GM12873 (cell line): ENCODE measurements around the gene ATP10A.

Experiments used
- TF ChIP-seq, protein P1 (sequence below): IDR thresholded peaks from 2 replicates; pipeline ENCODE4 v1.5.1; 2012; ENCODE audit warnings: low read depth, mild to moderate bottlenecking, moderate library complexity, low read length, control low read depth; ENCODE audit not compliant: insufficient read depth; ENCODE audit errors: missing control alignments

Gene ATP10A

DNA sequence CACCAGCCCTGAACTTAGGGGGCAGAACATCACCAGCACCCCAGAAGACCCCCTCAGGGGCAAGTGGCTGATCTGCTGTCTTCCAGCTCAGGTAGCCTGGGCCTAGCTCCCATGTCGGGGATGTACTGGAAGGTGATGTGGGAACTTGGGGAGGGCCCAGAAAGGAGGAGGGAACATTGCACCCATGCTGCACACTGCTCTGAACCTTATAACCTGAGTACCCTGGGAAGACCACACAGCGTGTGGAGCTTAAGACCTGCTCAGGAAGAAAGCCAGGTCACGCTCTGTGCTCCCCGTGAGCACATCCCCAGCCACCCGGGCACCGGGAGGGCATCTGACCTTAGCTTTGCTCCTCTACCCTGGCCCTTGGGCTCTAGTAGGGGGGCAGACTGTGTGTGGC lies 159.4 kb downstream of the ATP10A start:
- TF ChIP-seq, protein P1, sequence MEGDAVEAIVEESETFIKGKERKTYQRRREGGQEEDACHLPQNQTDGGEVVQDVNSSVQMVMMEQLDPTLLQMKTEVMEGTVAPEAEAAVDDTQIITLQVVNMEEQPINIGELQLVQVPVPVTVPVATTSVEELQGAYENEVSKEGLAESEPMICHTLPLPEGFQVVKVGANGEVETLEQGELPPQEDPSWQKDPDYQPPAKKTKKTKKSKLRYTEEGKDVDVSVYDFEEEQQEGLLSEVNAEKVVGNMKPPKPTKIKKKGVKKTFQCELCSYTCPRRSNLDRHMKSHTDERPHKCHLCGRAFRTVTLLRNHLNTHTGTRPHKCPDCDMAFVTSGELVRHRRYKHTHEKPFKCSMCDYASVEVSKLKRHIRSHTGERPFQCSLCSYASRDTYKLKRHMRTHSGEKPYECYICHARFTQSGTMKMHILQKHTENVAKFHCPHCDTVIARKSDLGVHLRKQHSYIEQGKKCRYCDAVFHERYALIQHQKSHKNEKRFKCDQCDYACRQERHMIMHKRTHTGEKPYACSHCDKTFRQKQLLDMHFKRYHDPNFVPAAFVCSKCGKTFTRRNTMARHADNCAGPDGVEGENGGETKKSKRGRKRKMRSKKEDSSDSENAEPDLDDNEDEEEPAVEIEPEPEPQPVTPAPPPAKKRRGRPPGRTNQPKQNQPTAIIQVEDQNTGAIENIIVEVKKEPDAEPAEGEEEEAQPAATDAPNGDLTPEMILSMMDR: no peak

DNA sequence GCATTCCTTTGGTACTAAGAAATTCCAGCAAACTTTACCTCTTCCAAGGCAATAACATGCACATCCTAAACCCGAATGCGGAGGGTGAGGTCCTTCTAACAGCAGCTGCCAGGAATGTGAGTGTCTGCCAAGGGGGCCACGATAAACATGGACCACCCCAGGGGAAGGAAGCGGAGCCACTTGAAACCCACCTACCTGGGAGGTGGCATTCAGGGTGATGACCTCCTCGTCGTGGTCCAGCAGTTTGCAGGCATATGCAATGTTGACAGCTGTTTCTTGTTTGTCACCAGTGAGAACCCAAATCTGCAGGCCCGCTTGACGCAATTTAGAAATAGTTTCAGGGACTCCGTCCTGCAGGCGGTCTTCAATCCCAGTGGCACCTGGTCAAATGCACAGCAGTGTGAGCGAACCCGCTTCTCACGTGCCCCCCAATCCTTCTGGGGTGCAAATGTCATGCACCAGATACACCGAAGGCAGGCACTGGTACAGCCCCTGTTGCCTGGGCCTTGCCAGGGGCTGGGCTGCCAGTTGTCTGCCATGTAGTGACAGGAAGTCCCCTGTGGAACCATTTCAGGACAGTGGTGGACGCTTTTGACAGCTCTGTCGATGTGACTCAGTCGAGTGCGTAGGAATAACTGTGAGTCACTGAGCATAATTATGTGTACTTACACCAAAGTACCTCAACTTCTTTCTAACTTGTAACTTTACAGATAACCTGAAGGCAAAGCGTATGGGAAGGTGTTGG lies 161.2 kb downstream of the ATP10A start:
- TF ChIP-seq, protein P1: no peak

DNA sequence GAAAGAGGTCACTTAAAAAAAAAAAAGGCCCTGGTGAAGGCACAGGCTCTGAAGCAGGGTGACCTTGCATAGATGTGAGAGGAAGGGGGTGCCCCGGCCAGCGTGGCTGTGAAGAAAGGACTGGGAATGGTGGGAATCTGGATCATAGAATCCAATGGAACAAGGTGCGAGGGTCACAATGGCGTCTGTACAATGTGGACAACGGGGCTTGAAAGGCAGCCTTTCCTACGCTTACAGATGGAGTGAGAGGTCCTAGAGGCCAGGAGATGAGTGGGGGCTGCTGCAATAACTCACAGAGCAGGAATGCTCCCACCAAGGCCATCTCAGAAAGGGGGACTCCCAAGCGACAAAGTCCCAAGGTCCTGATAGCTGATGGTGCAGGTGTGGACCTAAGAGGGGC lies 162.2 kb downstream of the ATP10A start:
- TF ChIP-seq, protein P1: no peak

DNA sequence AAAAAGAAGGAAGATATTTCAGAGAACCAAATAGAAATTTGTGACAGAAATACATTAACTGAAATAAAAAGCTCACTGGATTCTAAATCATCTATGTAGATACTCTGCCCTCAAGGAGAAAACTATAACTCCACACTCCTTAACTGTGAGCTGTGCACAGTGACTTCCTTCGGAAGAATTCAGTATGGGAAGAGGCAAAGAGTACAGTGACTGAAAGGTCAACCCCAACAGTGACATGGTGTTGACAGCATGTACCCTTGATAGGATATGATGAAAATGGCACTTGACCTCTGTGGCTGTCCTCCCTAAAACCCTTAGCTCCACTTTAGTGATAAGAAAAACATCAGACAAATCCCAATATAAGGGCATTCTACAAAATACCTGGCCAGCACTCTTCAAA lies 165.5 kb downstream of the ATP10A start:
- TF ChIP-seq, protein P1: no peak

DNA sequence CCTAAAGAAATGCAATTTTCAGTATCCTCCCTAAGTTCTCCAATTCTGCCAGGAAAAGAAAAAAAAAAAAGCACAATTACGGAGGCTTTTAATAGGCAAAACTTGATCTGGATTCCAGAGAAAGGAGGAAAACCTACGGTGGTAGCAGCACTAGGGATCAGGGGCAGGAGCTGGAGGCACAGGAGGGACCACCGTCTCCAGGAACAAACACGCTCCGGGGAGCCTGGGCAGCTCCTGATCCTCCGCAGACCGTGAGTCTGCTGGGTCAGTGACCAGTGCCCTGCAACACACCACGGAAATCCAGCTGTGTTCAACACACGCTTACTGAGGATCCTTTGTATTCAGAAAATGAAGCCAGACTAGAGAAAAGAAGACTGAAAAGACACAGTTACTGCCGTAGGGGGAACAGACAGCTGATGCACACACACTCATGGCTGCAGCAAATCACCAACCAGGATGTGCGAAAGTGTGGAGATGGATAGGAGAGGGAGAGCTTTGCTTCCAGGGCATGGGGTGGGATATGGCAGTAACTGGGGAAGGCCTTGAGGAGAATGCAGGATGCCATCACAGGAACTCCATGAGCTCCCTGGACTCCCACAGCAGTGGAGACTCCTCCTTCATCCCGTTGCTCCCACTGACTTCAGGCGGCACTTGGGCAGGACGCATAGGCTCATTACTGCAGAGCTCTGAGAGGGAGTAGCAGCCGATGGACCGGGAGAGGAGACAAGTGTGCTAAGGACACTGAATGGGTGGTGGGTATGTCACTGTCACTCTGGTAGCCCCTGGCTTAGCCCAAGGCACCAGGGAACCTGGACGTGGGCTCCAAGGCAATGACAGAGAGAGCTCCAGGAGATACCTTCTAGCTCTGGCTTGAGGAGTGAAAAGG lies 167.0 kb downstream of the ATP10A start:
- TF ChIP-seq, protein P1: no peak

DNA sequence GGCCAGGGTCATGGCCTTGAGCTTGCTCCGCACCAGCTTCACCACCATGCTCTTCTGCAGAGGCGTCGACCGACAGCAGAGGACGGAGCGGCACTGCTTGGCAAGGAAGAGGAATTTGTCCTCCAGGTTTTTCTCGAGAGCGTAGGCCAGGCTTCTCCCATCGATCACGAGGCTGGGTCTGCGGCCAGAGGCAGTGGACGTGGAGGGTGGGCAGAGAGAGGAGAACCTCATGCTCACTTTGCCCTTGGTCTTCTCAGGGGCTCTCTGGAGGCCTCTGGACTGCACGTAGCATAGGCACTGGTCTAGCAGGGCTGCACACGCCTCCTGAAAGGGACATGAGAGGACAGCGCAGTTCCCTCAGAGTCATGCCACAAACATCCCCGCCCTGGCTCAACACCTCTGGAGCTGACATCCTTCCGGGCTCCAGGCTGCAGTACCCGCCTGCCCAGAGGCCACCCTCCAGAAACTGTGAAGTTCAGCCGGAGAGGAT lies 168.3 kb downstream of the ATP10A start:
- TF ChIP-seq, protein P1: no peak

DNA sequence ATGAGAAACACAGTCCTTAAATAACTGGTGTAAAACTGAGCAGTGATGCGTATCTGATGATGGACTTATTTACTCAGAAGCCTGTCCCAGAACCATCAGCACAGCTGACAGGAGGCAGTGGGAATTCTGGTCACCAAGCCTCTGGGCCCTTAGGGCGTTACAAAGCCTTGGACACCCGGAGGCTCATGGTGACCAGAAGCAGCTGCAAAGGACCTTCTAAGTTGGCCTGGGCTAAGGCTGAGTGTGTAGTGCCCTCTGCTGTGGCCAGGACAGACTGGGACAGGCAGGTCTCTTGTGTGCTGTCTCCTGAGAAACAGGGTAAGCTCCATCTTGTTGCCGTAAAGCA lies 168.9 kb downstream of the ATP10A start:
- TF ChIP-seq, protein P1: no peak
